ENCODE data around the gene SMIM35.

The SMIM35 gene

DNA sequence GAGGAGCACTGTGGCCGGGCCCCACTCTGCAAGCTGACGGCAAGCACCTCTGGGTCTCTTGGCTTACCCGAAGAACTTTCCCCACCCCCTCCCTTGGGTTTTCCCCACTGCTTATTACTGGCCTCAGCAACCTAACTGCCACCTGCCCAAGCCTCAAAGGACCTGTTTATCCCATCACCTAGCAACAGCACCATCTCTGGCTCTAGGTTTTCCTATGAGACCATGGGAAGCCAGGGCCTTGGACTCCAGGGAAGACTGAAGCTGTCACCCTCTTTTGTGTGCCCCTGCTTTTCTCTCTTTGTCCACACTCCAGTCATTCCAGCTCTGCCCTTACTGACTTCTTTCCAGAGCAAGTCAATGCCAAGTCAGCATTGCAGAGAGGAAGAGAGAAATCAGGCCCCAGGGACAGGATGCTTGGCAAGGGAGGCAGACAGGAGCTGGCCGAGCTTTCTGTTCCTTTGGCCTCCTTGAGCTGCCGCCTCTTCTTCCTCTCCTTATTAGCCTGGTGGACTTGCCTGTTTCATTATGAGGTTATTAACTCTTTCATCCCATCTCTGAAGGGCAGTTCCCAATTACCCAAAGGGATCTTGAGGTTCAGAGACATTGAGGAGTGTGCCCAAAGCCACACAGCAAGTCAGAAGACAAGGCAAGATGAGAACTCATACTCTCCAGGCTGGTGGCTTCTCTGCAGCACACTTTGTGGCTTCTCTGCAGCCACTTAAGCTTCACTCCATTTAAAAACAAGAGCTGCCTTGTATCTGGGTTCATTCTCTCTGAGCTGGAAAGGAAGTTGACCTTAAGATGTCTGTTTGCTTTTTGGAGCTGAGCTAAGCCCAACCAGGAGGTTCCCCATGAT is at the start of gene SMIM35:
SMIM35 (minus strand) TSS at position 51 of the 856 bp plus-strand sequence. CDS start 206 bp downstream, outside the sequence.
- no peak for DNase-seq

DNA sequence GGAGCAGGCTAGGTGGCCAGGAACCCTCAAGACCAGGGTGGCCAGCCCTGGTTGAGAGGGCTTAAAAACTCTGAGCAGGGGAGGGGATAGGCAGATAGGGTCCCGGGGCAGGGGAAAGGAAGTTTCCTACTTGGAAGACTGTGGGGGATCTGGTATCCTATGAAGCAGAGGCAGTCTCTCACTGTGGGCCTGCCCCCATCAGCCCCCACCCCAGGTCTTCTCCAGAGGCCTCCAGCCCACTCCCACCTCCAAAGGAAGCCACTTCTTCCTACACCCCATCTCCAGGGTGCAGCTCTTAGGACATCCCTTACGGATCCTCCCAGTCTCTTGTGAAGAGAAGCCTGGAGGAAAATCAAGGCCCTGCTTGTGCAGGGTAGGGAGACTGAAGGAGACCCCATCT is 49.6 kb upstream of the SMIM35 start:
- DNase-seq = no peak

DNA sequence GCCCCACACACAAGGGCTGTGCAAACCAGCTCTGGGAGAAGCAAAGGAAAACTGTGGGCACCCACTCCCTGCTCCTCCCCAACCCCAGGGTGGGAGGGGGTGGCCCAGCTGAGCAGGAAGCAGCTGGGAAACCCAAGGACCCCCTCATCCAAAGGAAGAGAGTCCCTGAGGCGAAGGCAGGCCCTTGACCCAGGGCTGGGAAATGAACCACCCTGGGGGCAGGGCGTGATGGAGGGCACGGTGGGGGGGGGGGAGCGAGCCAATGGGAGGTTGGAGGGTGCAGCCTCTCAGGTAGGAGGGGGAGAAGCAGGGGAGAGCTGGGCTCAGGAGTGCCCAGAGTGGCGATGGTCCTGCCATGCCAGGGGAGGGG is 49.0 kb upstream of the SMIM35 start:
- DNase-seq = no peak

DNA sequence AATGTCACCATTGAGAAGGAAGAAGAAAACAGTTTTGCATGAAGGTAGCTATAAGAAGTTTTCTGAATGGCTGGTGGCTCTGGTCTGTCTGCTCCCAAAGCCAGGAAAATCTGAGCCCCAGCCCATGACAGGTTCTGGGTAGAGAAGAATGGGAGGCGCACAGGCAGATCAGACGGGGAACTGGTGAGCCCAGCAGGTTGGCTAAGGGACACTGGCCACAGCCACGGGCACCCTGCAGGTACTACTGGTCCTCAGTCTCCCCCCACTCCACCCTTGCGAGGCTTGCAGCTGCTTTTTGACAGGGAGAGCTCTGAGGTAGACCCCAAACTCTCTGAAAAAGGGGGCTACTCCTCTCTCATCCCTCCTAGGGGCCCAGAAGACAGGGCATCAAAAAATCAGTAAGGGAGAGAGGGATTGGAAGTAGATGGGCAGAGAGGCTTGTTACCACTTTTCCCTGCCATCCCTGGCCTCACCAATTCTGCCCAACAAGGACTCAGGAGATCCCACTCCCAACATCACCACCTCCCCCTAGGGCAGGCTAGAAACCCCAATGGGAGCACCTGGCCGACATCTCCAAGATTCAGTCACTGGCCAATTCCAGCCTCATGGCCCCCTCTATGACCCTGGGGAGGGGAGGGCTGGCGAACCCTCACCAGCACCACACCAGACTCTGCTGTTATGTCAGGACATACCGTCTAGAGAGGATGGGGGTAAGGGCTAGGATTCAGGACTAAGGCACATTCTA is 48.5 kb upstream of the SMIM35 start:
- no peak for DNase-seq

DNA sequence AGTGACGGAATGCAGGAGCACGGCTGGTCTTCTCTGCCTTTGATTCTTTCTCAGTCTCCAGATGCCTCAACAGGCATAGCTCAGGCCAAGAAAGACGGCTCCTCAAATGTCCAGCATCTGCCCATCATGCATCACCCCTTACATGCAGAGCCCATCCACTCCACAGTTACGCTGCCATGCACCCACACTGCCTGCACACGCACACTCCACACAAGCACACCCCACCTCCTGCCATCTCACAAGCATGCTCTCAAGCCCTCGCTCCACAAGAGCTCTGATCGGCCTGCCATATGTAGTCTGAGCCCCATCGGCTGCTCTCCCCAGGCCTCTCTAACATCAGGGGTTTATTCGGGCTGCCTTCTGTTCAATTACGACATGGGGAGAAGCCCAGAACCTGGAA is 47.1 kb upstream of the SMIM35 start:
- DNase-seq = no peak

DNA sequence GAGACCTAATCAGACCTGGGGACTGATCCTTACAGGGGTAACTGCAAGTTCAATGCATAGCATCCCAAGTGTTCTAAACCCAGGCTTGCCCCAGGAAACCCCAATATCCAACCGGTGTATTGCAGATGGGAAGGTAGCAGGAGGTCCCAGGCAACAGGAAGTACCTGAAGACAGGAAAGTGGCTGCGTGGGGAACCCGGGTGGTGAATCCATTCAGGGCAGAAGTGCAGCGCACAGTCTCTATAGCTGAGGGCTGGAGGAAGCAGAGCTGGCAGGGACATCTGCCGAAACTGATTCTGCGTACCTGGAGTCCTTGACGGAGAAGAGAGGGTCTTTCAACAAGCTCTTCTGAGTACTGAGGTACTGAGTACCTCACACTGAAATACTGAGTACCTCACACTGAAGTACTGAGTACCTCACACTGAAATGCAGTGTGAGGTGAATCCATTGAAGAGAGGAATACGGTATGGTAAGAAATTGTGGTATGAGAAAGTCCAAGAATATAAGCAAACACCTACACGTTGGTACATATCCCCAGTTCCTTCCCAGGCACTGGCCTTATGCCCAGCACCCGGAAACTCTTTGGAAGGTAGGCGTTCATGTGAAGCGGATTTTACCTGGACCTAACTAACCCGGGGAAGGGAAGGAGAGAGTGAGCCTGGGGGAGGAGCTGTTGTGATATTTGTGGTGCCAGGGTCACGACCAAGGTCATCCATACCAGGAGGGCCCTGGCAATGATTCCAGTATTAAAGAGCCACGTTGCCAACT is 45.8 kb upstream of the SMIM35 start:
- DNase-seq = no peak

DNA sequence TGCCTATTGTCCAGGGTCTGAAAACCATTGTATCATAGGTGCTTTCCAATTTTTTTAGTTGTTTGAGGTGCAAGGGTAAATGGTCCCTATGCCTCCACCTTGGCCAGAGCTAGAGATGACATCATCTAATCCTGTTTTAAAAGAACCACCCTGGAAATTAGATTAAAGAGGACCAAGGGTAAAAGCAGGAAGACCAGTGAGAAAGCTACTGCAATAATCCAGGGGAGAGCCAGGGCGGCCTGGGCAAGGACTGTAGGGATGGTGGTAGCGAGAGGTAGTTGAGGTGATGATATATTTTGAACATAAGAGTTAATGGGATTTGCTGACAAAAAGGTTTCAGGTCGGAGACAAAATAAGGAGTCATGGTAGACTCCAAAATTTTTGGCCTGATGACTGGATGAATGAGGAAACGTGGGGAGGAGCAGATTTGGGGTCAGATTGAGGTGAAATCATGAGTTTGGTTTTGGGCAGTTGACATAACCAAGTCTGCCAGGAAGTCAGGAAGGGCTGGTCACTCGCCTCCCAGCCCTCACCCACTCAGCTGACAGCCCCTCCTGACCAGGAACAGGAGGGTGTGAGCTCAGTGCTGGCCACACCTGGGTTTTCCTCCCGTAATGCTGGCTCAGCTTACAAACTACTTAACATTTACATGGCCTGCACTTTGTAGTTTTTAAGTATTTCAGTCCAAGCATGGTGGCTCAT is 42.9 kb upstream of the SMIM35 start:
- DNase-seq = no peak

DNA sequence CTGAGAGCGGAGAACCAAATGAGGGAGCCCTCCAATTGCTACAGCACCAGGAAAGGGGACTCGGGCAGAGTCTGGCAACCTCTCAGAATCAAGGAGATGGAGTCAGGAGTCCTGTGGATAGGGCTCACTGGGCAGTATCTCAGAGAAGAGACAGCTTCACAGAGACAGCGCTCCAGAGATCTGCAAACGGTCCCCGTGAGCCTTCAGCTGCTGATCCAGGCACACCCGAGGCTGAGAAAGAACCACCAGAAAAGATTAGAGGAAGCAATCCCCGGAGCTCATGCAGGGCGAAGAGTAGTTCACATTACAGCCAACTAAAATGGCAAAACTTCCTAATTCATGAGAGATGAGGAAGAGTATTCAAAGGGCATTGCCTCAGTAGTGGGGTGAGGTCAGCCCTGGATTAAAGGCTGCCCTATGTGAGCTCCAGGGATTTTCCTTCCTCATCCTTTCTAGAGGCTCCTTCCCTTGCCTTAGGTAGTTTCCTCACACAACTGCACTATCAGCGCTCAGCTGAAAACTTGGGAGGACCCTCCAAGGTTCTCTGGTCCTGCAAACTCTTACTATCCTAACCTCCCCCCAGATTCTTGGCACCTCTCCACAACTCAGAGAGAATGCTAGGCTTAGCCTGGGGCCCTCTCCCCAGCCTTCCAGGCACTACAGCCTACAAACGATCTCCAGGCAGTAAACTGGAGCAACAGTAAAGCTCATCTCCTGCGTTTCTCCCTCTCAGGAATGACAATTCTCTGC is 42.1 kb upstream of the SMIM35 start:
- DNase-seq = no peak

DNA sequence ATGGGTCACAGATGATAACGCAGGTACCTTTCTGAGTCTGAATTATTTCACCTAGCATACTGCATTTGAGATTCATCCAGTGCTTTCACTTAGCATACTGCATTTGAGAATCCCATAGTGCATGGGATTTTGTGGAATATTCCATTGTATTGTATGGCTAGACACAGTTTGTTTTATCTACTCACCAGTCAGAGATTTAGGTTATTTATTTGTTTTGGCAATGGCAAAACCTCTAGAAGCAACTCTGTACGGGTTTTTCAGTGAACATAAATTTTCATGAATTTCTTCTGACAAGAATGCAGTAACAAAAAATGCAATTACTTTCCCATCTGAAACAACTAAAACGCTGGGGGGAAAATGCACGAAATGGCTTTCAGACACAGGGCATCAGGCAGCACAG is 41.5 kb upstream of the SMIM35 start:
- no peak for DNase-seq

DNA sequence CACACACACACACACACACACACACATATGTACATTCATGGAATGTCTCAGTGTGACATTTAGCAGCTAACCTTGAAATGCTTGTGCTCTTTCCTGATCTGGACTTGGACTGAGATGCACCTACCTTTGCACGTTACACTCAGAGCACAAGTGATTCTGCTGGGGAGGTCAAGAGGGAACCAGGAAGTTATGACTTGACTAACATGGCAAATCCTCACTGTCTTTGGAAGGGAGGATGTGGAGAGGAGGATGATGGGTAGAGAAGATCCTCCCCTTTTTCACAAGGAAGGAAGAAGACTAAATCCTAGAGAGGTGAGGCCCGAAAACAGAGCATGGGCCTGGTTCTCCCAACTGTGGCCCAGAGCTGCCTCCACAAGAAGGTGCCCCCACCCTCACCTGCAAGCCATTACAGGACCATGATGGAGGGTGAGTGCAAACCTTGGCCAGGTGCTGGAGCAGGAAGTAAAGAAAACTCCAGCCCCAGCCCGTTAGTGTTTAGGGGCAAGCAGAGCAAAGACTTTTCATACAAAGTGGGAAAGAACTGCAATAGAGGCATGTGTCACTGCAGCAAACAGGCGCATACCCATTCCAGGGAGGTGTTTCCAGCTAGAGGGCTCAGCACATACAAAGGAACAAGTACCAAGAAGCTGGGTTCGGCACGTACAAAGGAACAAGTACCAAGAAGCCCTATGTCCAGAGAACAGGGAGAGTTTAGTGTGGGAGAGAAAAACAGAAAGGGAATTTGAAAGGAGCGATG is 39.5 kb upstream of the SMIM35 start:
- no peak for DNase-seq

DNA sequence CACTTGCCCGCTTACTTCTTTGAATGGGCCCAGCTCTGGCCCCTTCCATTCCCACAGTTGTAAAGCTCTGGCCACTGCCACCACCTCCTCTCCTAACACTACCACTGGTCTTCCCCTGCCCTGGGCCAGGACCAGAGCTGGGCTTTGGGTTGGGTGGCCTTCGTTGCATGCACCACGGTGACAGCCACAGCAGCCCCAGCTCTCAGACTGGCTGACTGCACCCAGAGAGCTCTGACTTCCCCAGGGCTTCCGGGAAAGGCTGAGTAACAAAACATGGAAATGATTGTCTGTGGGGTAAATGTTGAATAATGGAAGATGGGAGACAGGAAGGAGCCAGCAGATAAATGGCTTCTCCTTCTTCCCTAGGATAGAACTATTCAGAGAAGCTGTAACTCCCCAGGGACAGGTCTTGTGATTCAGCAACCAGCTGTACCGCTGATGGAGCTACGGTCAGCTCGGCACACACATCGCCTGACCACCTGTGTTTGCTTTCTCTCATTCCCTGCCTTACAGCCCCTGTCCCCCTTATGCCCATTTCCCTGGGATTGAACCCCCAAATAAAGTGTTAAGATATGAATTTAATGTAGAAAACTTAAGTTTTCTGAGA is 38.3 kb upstream of the SMIM35 start:
- DNase-seq = no peak

DNA sequence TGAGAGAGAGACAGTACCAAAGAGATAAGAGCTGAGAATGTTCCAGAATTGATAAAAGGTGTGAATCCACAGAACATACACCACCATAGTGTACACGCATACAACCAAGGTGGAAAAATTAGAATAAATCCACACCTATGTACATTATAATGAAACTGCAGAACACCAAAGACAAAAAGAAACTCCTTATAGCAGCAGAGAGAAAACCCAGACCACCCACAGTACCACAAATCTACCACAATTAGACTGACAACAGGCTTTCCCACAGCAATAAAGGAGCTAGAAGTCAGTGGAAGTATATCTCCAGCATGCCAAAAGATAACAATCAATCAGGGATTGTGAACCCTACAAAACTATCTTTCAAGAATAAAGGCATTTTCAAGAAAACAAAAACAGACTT is 34.0 kb upstream of the SMIM35 start:
- no peak for DNase-seq

DNA sequence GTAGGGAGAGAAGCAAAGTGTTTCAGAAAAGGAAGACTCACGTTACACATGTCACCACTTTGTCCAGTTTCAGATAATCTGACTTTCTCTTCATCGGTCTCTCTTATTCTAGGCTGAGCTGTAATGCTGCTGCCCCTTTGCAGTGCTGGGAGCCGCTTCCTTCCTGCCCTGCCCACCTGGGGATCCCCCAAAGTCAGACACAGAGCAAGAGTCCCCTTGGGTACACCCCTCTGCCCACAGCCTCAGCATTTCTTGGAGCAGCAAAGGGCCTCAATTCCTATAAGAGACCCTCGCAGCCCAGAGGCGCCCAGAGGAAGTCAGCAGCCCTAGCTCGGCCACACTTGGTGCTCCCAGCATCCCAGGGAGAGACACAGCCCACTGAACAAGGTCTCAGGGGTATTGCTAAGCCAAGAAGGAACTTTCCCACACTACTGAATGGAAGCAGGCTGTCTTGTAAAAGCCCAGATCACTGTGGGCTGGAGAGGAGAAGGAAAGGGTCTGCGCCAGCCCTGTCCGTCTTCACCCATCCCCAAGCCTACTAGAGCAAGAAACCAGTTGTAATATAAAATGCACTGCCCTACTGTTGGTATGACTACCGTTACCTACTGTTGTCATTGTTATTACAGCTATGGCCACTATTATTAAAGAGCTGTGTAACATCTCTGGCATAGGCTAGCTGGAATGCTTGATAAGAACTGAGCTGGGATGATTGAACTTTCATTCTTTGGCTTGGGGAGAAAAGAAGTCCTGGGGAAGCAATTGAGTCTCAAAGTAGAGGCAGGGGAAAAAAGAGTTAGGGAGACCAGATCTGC is 31.2 kb upstream of the SMIM35 start:
- DNase-seq = no peak

DNA sequence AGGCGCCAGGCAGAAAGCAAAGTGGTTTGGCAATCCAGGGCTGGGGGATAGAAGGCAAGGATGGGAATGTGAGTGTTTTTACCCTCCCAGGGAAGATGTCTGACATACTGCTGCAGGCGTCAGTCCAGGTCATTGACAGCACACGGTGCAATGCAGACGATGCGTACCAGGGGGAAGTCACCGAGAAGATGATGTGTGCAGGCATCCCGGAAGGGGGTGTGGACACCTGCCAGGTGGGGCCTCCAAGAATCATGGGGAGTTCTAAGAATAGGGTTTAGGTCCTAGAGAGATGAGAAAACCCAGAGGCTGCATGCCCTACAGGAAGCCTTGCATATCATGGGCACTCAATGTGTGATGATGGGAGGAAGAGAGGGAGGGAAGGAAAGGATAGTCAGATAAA is 28.3 kb upstream of the SMIM35 start:
- no peak for DNase-seq

DNA sequence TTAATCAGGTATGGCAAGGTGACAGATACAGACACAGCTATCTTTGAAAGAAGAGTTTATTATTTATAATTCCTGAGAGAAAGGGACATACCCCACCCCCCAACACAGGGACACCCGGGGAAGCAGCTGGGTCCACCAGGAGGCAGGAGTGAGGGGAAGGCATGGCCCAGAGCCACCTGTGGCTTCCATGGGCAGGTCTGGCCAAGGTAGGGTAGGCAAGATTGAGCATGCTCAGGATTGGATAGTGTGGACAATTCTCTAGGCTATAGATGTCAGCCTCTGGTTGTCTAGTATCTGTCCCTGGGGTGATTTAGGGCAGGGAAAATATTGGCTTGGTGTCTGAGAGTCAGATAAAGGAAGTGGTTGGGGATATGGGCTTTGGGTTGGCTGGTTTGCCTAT is 27.5 kb upstream of the SMIM35 start:
- DNase-seq = no peak

DNA sequence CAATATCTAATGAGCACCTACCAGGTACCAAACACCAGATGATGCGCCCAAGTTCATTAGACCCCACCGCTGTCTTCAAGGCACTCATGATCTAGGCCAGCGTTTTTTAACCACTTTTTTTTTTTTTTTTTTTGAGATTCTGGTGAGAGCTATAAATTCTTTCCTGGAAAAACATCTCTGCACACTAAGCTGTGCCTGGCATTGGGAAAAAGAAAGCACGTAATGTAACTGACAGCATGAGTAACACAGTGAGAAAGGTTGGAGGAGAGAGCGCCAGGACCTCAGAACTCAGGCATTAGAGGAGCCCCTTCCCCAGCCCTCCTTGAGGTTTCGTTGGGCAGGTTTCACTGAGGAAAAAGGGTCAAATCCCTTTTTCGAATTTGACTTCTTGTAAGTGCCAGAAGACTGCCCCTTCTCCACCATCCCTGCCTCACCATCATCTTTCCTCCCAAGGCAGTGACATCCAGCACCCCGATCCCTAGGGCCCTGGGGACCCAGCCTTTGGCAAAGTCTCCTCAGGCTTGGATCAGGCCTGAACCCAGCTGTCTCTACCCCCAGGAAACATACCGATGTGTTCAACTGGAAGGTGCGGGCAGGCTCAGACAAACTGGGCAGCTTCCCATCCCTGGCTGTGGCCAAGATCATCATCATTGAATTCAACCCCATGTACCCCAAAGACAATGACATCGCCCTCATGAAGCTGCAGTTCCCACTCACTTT is 26.1 kb upstream of the SMIM35 start:
- no peak for DNase-seq

DNA sequence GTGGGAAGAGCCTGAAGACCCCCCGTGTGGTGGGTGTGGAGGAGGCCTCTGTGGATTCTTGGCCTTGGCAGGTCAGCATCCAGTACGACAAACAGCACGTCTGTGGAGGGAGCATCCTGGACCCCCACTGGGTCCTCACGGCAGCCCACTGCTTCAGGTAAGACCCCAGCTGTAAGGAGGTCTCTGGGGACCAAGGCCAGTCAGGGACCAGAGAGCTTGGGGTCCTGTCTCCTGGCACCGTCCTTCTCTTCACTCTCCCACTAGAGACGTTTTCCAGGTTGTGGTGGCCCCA is 24.9 kb upstream of the SMIM35 start:
- DNase-seq = no peak

DNA sequence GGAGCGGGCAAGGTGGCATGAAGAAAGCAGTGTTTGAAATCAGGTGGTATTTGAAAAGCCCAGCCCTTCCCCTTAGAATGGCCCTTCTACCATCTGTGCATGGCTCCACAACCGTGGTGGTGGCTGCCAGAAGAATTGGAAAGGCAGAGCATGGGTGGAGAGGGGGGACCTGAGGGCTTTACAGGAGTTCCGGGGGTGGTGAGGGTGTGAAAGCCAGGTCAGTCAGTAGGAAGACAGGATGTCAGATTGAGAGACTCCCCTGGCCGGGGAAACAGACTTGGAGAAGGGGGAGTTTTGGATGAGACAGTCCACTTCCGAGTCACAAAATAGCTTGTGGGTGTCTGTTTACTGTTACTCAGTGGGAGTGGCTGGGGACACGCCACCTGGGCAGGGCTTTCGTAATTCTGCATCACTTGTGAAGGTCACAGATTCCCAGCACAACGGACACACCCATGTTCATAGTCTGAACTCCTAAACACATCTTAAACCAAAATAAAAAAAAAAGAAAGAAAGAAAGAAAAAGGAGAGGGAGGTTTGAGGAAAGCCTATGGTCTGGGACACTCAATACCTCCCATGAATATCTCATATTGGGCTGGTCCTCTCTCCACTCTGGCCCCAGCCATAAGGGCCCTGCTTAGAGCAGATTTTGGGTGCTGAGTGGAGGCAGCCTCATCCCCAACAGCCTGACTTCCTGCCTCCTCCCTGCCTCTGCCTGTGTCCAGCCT is 24.4 kb upstream of the SMIM35 start:
- no peak for DNase-seq

DNA sequence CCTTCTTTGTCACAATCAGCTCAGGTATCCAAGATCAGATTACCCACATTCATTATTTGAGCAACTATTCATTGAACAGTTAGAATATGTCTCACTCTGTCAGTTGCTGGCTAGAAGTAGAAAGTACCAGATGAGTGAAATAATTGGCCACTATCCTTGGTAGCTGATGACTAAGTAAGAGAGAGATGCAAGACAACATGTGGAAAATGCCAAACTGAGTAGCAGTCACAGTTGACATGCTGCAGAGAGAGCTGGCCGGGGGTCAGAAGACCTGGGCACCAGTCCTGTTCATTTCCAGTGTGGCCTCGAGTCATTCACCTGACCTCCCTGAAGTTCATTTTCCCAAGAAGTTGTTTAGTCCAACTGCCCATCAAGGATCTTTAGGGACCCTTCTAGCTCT is 22.5 kb upstream of the SMIM35 start:
- no peak for DNase-seq
